Peyer's patch (tissue), 4 donors: ENCODE data around the gene CX3CL1. TPM values are rescaled to one million over a fixed set of nuclear protein-coding genes. Genes with fewer than 3 reads are reported as not detected.
A peak's percentile ranks its signal among the peaks of the same experiment; 100 is the strongest.

Source experiments
- DNase-seq, 3 donors: peaks; one replicate each; pipeline ENCODE4 v3.0.0-alpha.2; 2017 to 2019
- H3K27ac ChIP-seq, 4 donors: fragments of 200-600 bp; sonication (generic); one replicate each; pipeline ENCODE4 v1.5.1; 2016 to 2019
- H3K27me3 ChIP-seq, 2 donors: fragments of 200-600 bp; sonication (generic); one replicate each; pipeline ENCODE4 v1.5.1; 2019
- H3K36me3 ChIP-seq, 3 donors: fragments of 200-600 bp; sonication (generic); one replicate each; pipeline ENCODE4 v1.5.1; 2016 to 2019
- H3K4me1 ChIP-seq, 4 donors: fragments of 200-600 bp; sonication (generic); one replicate each; pipeline ENCODE4 v1.5.1; 2016 to 2019
- H3K4me3 ChIP-seq, 4 donors: fragments of 200-600 bp; sonication (generic); 1 replicate in 3 of 4; 2 replicates in 1 of 4; pipeline ENCODE4 v1.5.1; 2016 to 2019; ENCODE audit warnings: mild to moderate bottlenecking in 1 of 4
- H3K9me3 ChIP-seq, 4 donors: fragments of 200-600 bp; sonication (generic); one replicate each; pipeline ENCODE4 v1.5.1; 2016 to 2019; ENCODE audit warnings: mild to moderate bottlenecking in 1 of 4
- POLR2A ChIP-seq, 2 donors: fragments of 450-650 bp; IDR thresholded peaks; one replicate each; pipeline ENCODE4 v1.5.1; 2017; ENCODE audit warnings: antibody characterized with exemption in 2 of 2, mild to moderate bottlenecking in 2 of 2, moderate library complexity in 2 of 2
- total RNA-seq, 4 donors: library from RNA; depleted of rRNA; stranded (reverse); fragments of >200 nt; gene quantifications; one replicate each; pipeline ENCODE4 v1.1.0, GENCODE V29; 2016
- TF ChIP-seq, protein P1 (sequence below), 6 experiments: fragments of 450-650 bp in 4 of 6; fragments of 200-600 bp in 2 of 6; sonication (generic) in 1 of 6; IDR thresholded peaks; one replicate each; pipeline ENCODE4 v1.5.1; 2017 to 2019; ENCODE audit warnings: antibody characterized with exemption in 6 of 6, mild to moderate bottlenecking in 3 of 6, moderate library complexity in 1 of 6

CX3CL1 gene
- total RNA-seq, 4 donors from 2014 or later = 1.7 to 2.3 (median 2.1) TPM

DNA sequence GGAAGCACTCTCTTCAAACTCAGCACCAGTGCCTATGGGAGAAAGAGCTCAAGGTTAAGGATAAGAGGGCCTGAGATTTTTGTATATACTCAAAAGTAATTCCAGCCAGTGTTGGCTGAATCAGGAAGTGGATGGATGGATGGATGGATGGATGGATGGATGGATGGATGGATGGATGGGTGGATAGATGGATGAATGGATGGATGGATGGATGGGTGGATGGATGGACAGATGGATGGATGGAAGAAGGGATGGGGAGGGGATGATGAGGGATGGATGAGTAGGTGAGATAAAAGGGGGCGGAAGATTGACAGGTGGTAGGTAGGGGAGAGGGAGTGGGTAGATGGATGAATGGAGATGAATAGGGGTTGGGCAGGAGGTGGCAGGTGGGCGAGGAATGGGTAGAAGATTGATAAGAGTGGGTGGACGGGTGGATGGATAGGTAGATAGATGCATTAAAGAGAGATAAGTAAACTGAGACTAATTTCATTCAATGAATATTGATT, 4.1 kb downstream of the CX3CL1 start:
- Histone ChIP-seq H3K27ac (no peak overlapping the region), H3K9me3 (no peaks in the 10 kb centered on the region), H3K36me3 (no peaks in the 10 kb centered on the region), H3K27me3 (no peaks in the 10 kb centered on the region), H3K4me1 (peaks cover 4 to 24% (median 5%) of the 10 kb centered on the region in 4 donors), H3K4me3 (no peak overlapping the region)
- no peak for DNase-seq
- TF ChIP-seq, protein P1, sequence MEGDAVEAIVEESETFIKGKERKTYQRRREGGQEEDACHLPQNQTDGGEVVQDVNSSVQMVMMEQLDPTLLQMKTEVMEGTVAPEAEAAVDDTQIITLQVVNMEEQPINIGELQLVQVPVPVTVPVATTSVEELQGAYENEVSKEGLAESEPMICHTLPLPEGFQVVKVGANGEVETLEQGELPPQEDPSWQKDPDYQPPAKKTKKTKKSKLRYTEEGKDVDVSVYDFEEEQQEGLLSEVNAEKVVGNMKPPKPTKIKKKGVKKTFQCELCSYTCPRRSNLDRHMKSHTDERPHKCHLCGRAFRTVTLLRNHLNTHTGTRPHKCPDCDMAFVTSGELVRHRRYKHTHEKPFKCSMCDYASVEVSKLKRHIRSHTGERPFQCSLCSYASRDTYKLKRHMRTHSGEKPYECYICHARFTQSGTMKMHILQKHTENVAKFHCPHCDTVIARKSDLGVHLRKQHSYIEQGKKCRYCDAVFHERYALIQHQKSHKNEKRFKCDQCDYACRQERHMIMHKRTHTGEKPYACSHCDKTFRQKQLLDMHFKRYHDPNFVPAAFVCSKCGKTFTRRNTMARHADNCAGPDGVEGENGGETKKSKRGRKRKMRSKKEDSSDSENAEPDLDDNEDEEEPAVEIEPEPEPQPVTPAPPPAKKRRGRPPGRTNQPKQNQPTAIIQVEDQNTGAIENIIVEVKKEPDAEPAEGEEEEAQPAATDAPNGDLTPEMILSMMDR (IDR thresholded peaks at IDR 0.05) = no peak
- no peak for TF ChIP-seq POLR2A (IDR thresholded peaks at IDR 0.05)

- Histone ChIP-seq H3K4me1 (peaks cover 4 to 15% (median 5%) of the 10 kb centered on the region in 4 donors), H3K36me3 (no peaks in the 10 kb centered on the region), H3K27ac (peak overlapping the region in 1 of 4 donors; percentile 20), H3K27me3 (no peaks in the 10 kb centered on the region), H3K9me3 (no peaks in the 10 kb centered on the region), H3K4me3 (no peak overlapping the region)
- no peak for DNase-seq
- TF ChIP-seq, protein P1 (IDR thresholded peaks at IDR 0.05) = no peak
These were observed 5.0 kb downstream of the CX3CL1 start for GRCh38 chr16:57377080-57377841.

GRCh38 chr16:57379579-57379978, 7.3 kb downstream of the CX3CL1 start:
- no peak for DNase-seq
- H3K4me1 ChIP-seq = peaks cover 4 to 18% (median 9%) of the 10 kb centered on the region in 4 donors
- TF ChIP-seq, protein P1 (IDR thresholded peaks at IDR 0.05) = no peak
- no peak for TF ChIP-seq POLR2A (IDR thresholded peaks at IDR 0.05)
- no peak overlapping the region for H3K4me3 ChIP-seq
- no peak overlapping the region for H3K27ac ChIP-seq
- H3K9me3 ChIP-seq = no peaks in the 10 kb centered on the region
- H3K36me3 ChIP-seq = no peaks in the 10 kb centered on the region
- no peaks in the 10 kb centered on the region for H3K27me3 ChIP-seq

- Histone ChIP-seq H3K4me1 (peaks cover 4 to 23% (median 10%) of the 10 kb centered on the region in 4 donors), H3K4me3 (no peak overlapping the region), H3K27ac (no peak overlapping the region), H3K27me3 (no peaks in the 10 kb centered on the region), H3K9me3 (no peaks in the 10 kb centered on the region), H3K36me3 (no peaks in the 10 kb centered on the region)
- DNase-seq = no peak
- TF ChIP-seq, protein P1 (IDR thresholded peaks at IDR 0.05) = no peak
- TF ChIP-seq POLR2A (IDR thresholded peaks at IDR 0.05) = no peak
These were observed 8.6 kb downstream of the CX3CL1 start for GRCh38 chr16:57380671-57381462.

- Histone ChIP-seq H3K36me3 (no peaks in the 10 kb centered on the region), H3K27me3 (no peaks in the 10 kb centered on the region), H3K9me3 (no peaks in the 10 kb centered on the region), H3K4me3 (no peak overlapping the region), H3K4me1 (peaks cover 4 to 22% (median 10%) of the 10 kb centered on the region in 4 donors), H3K27ac (no peak overlapping the region)
- DNase-seq = no peak
- TF ChIP-seq, protein P1 (IDR thresholded peaks at IDR 0.05) = no peak
- no peak for TF ChIP-seq POLR2A (IDR thresholded peaks at IDR 0.05)
These were observed 9.7 kb downstream of the CX3CL1 start for GRCh38 chr16:57381791-57382534.
